COLO668 (cell line): ENCODE data around the gene ZBTB18.
A peak's percentile ranks its signal among the peaks of the same experiment; 100 is the strongest.

Experiments
- DNase-seq: peaks from one replicate; lab custom pipeline; 2025; ENCODE audit not compliant: unreplicated experiment; lab: John Stamatoyannopoulos, UW

ZBTB18 gene

DNA sequence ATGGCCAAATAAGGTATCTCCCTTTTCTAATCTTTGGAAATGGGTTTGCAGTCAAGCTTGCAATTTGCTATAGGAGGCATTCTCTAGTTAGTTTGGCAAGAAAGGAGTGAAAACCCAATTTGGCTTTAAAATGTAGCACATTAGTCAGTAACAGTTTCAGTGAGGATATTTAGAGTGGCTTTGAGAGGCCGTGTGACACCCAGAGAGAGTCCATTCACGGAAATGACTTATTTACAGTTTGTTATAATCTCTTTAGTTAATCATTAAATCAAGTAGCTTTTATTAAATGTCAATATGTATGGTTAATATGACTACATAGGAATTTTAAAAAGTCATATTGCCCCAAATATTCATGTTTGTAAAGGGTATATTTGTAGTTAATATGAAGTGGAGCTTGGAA lies 9.6 kb downstream of the ZBTB18 start:
- no peak for DNase-seq

DNA sequence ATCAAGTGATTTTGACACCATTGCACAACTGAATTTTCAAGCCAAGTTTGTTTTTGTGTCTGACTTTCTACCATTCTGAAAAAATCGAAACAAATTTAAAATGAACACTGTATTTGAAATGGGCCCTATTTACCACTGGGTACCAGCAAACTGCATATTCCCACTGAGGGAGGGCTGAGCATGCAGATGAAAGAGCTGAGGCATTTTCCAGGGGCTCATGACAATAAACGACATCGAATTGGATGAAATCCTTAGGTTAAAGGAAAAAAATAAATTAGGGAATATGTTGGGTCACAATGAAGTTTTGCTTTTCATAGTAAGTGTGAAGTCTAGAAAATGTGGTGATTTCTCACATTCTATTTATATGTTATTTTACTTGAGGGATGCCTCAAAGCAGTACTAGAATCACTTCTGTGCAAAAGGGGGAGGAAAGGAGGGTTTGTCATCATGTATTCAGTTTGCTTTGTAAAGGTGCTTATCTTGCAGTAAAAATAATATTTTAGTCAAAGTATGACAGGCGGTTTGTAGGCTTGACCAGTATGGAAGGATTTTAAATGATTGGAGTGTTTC lies 11.2 kb downstream of the ZBTB18 start:
- DNase-seq = no peak

- DNase-seq = no peak
These were observed 12.4 kb downstream of the ZBTB18 start for GRCh38 chr1:244063498-244063897.

DNA sequence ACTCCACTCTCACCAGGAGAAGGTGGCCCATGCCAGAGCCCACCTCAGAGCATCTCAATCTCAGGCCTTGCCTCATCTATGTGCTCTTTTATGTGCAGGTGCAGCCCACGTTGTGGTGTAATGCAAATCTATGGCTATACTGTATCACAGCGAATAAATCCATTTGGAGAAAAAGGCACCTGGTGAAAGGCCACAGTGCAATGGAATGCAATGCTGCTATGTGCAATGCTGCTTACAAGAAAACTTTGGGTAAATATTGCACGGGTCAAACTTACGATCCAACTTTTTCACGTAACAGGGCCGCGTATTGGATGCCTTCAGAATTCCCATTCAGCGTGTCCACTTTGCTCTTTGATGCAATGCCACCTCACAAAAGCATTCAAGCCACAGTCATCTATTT lies 13.5 kb downstream of the ZBTB18 start:
- no peak for DNase-seq

DNA sequence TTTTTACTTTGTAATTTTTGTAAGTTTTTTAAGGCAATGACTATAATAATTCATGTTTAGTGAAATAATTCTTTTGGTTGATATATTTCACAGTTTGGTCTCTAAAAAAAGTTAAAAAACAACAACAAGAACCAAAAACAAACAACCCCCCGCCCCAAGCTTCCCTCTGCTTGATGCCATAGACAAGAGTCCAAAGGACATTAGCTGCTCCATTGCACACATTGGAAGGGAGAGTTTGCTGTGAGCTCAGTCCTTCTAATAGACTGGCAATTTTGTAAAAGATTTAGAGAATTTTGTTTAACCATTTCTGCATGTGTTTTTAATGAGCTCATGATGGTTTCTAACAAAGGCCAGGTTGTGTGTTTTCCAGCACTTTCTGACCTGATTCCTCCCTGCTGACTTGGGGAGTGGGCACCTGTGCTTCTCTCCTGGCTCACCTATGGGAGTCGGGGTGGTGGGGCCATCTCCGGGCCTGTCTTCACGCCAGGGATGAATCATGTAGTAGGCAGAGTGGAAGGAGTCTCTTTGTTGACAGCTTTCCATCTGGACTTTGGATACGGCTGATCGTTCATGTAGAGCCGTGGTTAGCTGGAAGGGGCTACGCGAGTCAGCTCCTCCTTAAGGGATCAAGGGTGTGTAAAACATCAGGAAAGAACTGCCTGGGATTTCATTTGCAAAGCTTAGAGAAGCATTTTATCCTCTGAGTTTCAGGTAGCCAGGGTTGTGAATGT lies 14.1 kb downstream of the ZBTB18 start:
- DNase-seq = no peak

GRCh38 chr1:244065960-244066388 lies 14.9 kb downstream of the ZBTB18 start:
- DNase-seq = no peak

GRCh38 chr1:244066954-244067716 lies 16.1 kb downstream of the ZBTB18 start:
- DNase-seq = no peak

DNA sequence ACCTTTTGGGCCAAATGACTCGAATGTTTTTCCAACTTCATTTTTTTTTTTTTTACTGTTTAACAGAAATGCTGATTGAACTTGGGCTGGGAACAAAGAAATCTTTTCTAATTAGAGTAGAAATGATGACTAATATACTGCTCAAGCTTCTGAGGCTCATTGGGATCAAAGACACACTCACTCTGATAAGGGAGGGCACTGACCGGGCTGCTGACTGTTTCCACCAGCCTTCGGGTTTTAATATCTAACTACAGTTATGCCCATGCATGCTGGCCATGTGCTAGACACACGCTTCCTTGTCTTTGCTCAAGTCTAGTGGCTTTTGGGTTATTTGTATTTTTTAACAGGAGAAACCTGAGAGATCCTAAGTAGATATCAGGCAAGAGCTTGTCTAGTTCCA lies 16.8 kb downstream of the ZBTB18 start:
- DNase-seq = no peak

DNA sequence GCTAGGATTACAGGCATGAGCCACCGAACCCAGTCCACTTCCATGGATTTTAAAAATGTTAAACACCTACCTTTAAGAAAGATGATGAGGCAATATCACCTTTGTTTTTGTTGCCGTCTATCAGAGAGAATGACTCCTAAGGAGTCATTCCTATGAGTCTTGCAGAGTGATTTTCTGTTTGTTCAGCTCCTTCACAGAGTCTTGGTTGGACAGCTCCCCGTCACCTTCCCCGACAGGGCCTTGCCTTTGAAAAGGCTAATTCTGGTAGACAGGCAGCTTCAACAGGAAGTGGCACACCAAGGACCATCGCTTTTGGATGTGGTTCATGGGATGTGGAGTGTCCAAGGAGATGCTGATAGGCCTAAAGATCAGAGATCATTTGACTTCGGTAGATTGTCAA lies 17.5 kb downstream of the ZBTB18 start:
- no peak for DNase-seq

DNA sequence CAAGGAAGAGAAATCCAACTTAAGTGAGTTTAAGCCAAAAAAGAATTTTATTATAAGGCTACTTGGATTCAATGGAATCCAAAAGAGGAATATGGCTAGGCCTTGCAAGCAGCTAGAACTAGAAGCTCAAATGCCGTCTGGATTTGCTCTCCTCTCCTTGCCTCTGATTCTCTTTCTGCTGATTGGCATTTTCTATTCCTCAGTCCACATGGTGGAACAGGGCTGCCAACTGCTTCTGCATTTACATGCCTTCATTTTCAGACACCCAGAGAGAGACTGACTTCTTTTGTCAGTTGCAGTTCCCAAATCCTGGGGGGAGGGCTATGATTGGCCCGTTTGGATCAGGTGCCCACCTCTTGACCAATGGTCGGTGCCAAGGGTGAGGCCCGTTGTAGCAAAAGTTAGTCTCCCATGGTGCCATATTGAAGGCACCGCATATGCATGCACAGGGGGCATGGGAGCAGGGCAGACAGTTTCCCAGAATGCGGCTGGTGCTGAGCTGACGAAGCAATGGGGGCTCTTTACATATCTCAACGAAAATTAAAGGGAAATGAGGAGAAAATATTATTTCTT lies 18.3 kb downstream of the ZBTB18 start:
- DNase-seq = no peak

GRCh38 chr1:244074559-244075171 lies 23.6 kb downstream of the ZBTB18 start:
- DNase-seq = peak; percentile 38

DNA sequence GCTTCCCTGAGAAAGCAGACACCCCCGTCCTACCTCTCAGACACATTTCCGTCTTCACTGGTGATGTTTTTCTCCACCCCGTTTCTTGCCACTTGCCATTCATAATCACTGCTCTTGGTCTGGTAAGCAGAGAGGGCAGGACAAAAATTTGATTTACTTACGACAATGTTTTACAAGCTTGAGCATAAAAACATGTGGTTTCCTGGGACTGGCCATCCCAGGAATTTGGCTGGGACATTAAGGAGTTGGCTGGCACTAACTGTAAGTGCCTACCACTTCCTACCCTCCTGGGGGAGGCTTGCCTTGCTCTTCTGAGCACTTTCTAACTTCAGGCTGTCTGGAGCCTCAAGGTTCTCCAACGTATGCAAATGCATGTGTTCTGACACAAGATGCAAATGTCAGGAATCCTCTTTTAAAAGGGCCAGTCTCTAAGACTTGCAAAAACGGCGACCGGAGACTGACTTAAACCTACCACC lies 24.2 kb downstream of the ZBTB18 start:
- DNase-seq = no peak

- no peak for DNase-seq
These were observed 25.7 kb downstream of the ZBTB18 start for GRCh38 chr1:244076740-244077139.

DNA sequence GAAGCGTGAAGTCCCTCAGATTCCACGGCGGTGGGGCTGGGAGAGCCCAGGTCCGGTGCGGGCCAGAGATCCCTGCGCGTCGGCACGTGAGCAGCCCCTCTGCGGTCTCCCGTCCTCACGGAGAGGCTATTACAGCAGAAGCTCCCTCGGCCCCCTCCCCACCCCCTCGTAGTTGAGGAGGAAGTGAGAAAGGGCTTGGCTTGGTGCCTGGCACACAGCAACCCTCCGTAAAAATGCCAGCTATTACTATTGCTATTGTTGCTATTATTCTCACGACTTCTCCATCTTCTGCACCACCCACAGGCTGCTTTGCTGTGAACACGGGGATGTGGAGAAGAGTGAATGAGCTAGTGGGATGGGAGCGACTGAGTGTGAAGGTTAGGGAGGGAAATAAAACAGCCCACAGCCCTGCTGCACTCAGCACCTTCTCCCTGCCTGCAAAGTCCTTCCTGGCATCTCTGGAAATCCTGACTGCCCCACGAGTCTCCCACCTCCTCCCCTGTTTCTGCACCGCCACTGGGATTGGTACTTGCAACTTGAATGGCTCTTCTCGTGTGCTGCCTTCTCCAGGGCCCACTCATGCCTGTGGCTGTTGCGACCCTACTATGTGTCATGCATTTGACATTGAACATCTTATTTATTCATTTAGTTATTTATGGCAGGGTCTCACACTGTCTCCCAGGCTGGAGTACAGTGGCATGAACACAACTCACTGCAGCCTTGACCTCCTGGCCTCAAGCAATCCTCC lies 26.6 kb downstream of the ZBTB18 start:
- no peak for DNase-seq

GRCh38 chr1:244080343-244080929 lies 29.4 kb downstream of the ZBTB18 start:
- no peak for DNase-seq

DNA sequence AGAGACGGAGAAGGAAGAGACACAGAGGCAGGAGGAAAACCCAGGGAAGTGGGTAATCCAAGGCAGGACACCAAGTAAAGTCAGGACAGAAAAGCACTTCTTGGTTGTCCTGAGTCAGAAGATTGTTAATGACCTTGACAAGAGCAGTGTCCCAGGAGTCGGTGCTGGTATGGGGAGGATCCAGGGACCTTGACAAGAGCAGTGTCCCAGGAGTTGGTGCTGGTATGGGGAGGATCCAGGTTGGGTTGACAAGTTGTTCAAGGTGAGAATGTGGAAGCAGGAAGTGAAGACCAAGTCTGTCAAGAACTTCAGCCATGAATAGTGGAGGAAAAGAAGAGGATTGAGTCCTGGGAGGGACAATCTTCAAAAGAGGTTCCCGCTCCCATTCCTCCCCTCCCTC lies 31.9 kb downstream of the ZBTB18 start:
- DNase-seq = no peak

GRCh38 chr1:244083383-244083943 lies 32.4 kb downstream of the ZBTB18 start:
- DNase-seq = no peak

GRCh38 chr1:244084763-244085162 lies 33.7 kb downstream of the ZBTB18 start:
- DNase-seq = no peak

DNA sequence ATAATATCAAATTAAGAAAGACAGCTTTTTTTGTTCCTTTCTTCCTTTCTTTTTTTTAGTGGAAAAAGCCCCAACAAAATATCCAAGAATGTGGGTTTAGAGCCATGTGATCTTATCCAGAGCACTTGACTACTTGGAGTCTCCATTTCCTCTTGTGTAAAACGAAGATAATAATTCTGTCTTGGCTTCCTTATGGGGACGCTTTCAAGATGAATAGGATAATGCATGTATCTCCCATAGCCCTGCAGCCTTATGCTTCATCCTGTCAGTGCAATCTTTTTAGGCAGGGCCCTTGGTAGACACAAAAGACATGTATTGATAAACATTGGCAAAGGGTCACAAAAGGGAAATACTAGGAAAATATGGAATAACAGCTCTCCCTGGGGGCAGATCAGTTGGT lies 34.8 kb downstream of the ZBTB18 start:
- DNase-seq = no peak

DNA sequence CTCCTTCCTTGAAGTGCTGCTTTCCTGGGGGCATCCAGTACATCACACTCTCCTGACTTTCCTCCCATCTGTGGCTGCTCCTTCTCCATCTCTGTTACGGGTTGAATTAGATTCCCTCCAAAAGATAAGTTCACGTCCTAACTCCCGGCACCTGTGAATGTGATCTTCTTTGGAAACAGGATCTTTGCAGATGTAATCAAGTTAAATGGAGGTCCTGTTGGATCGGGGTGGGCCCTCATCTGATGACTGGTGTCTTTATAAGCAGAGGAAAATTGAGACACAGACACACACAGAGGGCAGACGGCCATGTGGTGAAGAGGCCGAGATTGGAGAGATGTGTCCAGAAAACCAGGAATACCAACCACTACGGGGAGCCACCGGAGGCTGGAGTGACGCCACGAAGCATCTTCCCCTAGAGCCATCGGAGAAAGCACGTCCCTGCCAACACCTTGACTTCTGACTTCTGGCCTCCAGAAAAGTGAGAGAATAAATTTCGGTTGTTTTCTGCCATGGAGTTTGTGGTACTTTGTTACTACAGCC lies 36.0 kb downstream of the ZBTB18 start:
- no peak for DNase-seq
